Epithelial cell of proximal tubule (primary cell): ENCODE data around the gene FSD2. TPM values are rescaled to one million over a fixed set of nuclear protein-coding genes. Genes with fewer than 3 reads are reported as not detected.

ENCODE experiments used
- DNase-seq: peaks from one replicate; pipeline ENCODE4 v3.0.0-alpha.2; 2011; ENCODE audit warnings: low read depth
- H3K4me3 ChIP-seq: 2 replicates; pipeline ENCODE4 v1.5.1; 2011; ENCODE audit warnings: low read depth, mild to moderate bottlenecking, low read length
- total RNA-seq: library from RNA; depleted of rRNA; stranded (reverse); fragments of >200 nt; gene quantifications from 2 replicates; pipeline ENCODE4 v1.2.3, GENCODE V29; 2015
- TF ChIP-seq, protein P1 (sequence below): conservative IDR thresholded peaks from 2 replicates; pipeline ENCODE4 v1.5.1; 2012; ENCODE audit warnings: low read depth, mild to moderate bottlenecking, low read length

Gene FSD2
- total RNA-seq, 1 donor from 2014 or later: not detected

DNA sequence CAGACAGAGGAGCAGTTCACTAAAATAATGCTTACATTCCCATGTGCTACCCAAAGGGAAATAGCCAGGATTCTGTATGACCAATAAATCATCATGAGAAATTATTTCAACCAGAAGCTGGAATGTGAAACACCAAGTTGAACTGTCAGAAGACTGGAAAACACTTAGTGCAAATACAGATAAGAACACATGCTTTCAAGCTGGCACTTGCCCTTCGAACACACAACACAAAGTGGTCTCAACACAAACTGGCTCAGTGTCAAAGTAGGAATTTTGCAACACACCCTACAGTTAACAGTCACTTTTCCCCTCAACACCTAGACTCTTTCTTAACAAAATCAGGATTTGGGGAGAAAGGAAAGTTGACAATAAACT lies 1.3 kb downstream of the FSD2 start:
- DNase-seq: no peak
- TF ChIP-seq, protein P1, sequence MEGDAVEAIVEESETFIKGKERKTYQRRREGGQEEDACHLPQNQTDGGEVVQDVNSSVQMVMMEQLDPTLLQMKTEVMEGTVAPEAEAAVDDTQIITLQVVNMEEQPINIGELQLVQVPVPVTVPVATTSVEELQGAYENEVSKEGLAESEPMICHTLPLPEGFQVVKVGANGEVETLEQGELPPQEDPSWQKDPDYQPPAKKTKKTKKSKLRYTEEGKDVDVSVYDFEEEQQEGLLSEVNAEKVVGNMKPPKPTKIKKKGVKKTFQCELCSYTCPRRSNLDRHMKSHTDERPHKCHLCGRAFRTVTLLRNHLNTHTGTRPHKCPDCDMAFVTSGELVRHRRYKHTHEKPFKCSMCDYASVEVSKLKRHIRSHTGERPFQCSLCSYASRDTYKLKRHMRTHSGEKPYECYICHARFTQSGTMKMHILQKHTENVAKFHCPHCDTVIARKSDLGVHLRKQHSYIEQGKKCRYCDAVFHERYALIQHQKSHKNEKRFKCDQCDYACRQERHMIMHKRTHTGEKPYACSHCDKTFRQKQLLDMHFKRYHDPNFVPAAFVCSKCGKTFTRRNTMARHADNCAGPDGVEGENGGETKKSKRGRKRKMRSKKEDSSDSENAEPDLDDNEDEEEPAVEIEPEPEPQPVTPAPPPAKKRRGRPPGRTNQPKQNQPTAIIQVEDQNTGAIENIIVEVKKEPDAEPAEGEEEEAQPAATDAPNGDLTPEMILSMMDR: no peak
- no peak overlapping the region for H3K4me3 ChIP-seq

DNA sequence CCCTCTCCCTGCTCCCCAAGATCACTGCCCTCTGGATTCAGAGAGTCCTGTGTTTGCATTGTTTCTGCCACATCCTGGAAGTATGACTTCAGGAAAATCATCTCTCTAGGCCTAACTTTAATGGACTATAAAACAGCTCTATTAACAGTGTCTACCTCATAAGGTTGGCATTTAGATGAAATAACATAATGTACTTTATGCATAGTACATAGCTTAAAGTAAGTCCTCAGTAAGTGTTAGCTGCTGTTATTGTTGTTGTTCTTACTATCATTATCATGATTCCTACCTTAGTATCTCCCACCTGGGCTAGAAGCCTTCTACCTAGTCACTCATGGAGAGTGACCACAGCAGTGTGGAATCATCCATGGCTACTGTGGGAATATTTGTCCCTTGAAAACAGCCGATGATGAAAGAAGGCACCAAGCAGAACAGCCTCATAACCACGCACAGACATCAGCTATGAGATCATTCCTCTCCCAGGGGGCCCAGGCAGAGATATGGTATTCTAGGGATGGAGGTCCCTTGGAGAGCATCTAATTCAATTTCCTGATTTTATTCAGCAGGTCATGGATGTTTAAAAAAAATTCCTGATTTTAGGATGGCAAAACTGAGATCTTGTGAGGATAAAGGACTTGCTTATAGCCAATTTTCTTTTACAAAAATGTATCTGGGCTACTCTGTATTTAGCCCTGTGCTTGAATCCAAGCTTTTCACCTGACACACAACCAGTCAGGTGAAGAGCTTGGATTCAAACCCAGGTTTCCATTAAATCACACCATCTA lies 1.9 kb downstream of the FSD2 start:
- no peak overlapping the region for H3K4me3 ChIP-seq
- TF ChIP-seq, protein P1: no peak
- DNase-seq: no peak

DNA sequence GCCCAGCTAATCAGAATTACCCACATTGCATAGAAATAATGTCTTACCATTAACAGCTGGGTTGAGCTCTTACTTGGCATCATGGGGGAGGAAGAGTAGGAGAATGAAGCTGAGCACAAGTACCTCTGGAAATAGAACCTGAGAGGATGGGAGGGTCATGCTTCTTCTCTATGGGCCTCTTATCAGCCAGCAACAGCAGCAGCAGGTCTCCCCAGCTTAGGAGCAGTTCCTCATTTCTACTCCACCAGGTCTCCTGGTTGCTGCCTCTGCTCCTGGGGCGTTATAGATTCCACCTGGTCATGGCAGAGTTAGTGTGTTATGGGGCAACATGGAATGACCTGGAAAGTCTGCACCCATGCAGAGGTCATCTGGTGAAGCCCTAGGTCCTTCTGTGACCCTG lies 3.4 kb downstream of the FSD2 start:
- no peak overlapping the region for H3K4me3 ChIP-seq
- TF ChIP-seq, protein P1: no peak
- DNase-seq: no peak

- TF ChIP-seq, protein P1: no peak
- no peak overlapping the region for H3K4me3 ChIP-seq
- DNase-seq: no peak
These were observed 6.6 kb downstream of the FSD2 start for GRCh38 chr15:82799183-82799841.

DNA sequence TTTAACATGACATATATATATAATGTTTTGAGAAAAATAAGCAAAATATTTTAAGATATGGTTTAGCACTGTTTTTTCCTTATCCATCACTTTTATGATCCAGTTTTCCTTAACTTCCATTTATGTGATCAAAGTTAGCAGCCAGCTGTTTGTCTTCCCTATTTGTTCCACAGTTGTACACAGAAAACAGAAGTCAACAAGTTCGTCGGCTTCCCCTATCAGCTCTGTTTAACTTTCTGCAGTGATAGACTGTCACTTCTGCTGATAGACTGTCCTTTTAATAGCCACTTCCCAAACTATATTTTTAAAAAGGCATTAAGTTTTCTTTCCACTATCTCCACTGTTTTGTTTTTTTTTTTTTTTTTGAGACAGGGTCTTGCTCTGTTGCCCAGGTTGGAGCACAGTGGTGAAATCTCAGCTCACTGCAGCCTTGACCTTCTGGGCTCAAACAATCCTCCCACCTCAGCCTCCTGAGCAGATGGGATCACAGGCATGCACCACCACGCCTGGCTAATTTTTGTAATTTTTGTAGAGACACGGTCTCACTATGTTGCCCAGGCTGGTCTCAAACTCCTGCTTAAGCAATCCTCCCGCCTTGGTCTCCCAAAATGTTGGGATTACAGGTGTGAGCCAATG lies 7.2 kb downstream of the FSD2 start:
- no peak overlapping the region for H3K4me3 ChIP-seq
- TF ChIP-seq, protein P1: no peak
- no peak for DNase-seq

- no peak overlapping the region for H3K4me3 ChIP-seq
- TF ChIP-seq, protein P1: no peak
- no peak for DNase-seq
These were observed 7.8 kb downstream of the FSD2 start for GRCh38 chr15:82798104-82798503.
